HG03432 (cell line): Measurements from ENCODE around the gene CRTC3.

Source experiments
- ATAC-seq: cut with Tn5 transposase; IDR thresholded peaks from one replicate; pipeline ENCODE4 v1.9.1; 2021; ENCODE audit warnings: mild to moderate bottlenecking, moderate library complexity; ENCODE audit not compliant: unreplicated experiment

The CRTC3 gene

DNA sequence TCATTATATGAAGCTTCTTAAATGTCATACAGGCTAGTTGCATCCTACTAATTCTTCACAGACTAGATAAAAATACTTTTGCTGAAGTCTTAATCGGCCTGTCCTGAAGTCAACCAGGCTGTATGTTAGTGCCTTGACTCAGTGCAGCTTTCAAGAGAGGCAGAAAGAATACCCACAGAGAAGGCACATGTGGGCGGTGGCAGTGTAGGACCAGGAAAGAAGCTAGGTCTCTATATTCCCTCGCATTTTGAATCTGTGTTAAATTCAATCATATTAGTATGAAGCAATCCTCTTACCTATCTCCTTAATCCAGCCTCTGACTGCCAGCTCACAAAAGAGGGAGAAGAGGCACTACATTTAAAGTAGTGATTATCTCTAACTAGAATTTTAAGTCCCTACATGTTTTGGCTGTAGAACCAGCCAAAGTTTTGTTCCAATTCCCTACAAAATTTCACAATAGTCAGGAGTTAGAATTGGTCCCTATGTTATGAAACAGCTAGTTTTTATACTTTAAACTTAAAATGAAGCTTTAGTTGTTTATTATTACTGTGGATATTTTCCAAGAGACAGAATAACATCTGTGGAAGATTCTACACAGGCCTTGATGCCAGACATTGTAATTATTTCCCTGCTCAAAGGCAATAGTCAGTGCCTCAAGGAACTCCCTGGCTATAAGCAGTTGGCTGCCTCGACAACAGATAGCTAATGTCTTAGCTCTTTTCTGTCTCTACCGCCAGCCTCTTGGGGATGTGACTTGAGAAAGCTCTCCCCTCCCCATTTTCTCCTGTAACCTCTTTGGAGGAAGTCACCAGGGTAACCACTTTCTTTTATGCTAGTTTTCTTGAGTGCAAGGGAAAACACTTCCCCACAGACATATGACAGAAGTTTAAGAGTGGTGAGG, 31.9 kb downstream of the CRTC3 start:
- no peak for ATAC-seq

DNA sequence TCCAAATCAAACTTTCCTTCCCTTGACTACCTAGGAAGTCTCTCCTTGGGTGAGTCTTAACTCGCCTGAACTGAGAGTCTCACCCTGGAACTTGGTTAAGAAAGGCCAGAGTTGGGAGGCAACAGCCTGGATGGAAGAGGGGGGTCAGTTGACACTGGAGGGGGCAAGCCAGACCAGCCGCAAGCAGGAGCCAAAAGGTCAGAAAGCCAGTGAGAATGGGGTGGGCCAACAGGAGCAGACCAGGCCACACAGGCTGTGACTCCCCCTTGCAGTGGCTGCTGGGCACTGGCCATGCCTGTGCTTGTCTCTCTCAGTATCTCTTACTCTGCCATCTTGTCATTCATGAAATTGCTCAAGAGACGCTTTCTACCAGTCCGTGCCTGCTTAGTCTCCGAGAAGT, 32.9 kb downstream of the CRTC3 start:
- no peak for ATAC-seq

DNA sequence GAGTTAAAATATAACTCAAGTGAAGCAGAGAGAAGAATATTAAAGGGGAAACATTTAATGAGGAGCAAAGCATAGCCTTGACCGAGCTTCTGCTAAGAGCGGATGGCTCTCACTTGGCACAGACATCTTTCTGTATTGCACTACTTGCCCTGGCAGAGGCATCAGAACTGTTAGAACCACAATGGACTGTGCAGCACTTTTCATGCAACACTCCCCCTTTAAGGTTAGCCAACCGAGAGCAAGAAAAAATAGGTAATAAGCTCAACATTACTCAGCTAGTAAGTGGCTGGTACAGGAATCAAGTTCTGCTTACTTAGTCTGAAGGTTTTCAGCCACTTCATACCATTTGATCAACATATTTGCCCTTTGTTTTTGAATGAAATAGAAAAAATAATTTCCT, 33.7 kb downstream of the CRTC3 start:
- ATAC-seq: no peak

DNA sequence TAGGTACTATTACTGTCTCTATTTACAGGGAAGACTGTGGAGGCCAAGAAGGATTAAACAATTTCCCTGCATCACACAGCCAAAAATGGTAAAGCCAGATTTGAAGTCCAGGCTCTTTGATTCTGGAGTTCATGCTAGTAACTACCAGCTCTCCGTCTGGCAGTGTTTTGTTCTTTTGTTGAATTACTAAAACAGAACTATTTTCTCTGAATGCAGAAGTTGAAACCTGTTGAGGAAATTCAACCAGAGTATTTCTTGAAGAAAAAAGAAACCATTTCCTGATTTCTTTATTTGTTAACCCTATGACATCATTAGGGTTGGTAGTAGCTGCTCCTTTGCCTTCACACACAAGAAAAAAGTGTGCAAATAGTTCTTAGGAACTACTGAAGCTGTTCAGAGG, 34.3 kb downstream of the CRTC3 start:
- ATAC-seq: no peak

DNA sequence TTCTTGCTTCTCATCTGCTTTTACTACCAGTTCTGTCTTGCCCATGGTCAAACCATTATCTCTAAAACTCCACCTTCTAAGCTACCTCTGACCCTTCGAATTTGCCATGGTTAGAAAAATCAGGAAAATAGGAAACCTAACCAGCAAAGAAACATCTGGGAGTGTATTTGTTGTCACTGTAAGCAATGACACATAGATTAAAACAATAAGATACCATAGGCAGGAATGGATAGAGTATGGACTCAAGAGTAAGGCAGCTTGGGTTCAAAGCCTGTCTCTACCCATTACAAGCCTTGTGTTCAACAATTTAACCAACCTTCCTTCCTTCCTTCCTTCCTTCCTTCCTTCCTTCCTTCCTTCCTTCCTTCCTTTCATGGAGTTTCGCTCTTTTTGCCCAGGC, 34.9 kb downstream of the CRTC3 start:
- ATAC-seq: no peak

DNA sequence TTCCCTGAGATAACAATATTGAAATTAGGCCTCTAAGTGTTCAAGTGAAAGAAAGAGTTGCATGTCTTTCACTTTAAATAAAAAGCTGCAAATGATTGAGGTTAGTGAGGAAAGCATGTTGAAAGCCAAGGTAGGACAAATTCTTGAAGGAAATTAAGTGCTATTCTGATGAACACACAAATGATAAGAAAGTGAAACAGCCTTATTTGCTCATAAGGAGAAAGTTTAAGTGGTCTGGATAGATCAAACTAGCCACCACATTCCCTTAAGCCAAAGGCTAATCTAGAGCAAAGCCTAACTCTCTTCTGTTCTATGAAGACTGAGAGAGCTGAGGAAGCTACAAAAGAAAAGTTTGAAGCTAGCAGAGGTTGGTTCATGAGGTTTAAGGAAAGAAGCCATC, 36.1 kb downstream of the CRTC3 start:
- ATAC-seq: no peak

DNA sequence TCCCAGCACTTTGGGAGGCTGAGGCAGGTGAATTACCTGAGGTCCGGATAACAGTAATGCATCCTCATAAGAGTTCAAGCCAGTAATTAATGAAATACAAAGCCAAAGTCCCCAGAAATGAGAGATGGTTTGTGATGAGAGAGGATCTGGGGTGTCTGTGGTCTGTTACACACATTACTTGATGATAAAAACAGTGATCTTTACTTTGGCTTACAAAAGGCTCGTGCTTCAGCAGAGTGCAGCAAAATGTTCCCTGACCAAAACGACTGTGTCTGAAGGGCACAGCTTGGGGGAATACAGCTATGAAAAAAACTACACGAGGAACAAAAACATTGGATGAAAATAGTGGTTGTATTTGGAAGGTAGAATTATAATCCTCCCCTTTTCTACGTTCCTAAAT, 40.9 kb downstream of the CRTC3 start:
- no peak for ATAC-seq

DNA sequence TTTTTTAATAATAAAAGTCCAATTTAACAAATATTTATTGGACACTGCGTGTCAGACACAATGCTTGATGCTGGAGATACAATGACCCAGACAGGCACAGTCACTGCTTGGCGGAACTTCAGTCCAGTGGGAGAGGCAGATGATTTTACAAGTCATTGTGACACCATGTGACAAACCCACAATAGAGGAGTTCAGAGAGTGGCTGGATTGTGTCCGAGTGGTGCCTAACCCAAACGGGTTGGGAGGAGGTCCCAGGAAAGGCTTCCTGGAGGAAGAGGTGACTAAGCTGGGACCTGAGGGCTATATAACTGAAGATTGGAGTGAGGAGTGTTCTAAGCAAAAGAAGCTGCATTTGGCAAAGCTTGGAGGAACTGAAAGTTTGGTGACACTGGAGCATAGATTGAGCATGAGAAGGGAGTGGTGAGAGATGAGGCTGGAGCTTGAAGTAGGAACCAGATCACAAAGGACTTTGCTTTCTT, 41.4 kb downstream of the CRTC3 start:
- ATAC-seq: peak; percentile 60

DNA sequence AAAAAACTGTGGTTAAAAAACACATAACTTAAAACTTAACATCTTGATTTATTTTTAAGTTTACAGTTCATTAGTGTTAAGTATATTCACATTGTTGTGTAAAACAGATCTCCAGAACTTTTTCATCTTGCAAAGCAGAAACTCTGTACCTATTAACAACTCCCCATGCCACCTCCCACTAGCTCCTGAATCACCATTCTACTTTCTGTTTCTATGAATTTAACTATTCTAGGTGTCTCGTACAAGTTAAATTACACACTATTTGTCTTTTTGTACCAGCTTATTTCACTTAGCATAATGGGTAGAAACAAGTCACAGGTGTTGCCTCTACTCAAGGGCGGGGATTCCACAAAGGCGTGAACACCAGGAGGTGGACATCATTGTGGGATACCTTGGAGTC, 43.2 kb downstream of the CRTC3 start:
- ATAC-seq: no peak

DNA sequence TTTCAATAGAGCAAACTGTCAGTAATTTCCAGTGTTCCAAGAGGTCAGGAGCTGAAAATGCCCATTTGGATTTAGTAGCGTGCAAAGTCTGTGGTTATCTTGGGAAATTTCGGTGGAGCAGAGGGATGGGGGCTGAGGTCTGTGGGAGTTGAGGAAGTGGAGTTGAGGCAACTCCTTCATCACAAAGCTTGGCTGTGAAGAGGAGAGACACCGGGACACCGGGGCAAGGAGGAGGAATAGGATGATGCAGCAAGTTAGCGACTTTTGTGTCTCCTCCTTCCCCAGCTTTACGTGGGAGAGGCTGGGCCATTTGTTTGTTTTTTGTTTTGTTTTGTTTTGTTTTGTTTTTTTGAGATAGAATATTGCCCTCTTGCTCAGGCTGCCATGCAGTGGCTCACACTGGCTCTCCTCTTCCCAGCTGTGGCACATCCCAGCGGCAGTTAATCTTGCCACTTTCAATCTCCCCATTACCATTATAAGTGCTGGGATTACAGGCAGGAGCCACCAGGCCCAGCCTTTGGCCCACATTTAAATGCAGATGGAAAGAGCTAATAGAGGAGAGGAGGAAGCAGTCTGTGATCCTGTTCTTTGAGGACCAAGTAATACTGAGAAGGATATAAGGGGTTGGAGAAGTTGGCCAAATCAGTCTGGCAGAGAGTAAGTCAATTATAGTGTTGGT, 47.1 kb downstream of the CRTC3 start:
- no peak for ATAC-seq

DNA sequence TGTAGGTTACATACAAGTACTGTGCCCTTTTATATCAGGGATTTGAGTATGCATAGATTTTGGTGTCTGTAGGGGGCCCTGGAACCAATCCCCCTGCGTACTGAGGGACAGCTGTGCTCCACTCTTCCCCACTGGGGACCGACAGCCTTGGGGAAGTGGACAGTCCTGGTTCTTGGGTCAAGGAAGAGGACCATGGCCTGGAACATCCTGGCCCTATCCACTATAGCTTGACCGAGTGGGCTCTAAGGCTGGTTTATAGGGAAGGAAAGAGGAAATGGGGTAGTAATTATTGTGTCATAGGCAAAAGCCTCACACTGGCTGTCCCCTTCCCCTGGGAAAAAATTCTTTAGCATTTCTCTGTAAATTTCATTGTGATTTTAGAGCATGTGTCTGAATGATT, 49.5 kb downstream of the CRTC3 start:
- ATAC-seq: no peak

DNA sequence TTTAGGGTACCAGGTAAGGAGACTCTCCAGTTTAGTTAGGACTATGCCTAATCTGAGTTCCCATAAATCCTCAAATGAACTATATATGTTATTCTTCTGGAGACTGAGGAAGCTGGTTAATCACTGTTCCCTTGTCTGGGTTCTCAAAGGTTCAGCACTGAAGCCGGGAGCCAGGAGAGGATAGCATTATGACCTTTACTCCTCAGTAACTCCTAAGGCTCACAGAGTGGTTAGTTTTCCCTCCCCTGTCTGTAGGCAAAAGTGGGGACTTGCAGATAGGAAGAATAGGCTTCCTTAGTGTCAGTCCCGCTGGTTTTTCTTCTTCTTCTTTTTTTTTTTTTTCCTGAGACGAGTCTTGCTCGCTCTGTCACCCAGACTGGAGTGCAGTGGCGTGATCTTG, 50.4 kb downstream of the CRTC3 start:
- no peak for ATAC-seq

DNA sequence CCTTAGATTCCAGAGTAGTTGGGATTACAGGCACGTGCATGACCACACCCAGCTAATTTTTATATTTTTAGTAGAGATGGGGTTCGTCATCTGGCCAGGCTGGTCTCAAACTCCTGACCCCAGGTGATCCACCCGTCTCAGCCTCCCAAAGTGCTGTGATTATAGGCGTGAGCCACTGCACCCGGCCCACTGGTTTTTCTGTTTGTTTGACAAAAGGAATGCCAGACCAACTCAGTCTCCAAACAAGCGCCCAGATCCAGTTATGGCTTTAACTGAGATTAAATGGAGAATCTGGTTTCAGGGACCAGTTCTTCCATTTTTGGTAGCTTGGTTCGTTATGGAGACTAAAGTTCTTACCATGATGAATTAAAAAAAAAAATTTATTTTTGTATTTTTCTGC, 50.8 kb downstream of the CRTC3 start:
- no peak for ATAC-seq

DNA sequence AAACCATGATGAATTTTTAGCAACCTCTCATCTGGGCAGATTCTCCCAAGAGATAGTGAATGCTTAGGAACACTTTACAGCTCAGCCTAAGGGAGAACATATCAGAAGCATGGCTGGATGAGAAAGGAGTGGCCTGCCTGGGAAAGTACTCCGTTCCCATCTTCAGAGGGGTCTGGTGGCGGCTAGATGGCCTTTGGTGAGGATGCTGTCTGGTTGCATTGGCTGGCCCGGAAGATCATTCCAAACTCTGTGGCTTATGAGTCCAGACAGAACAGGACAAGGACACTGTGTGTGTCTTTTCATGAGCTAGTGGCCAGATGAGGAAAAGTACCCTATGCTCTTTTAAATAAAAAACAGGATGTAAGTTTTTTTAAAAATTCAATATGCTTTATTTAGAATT, 51.2 kb downstream of the CRTC3 start:
- ATAC-seq: no peak

DNA sequence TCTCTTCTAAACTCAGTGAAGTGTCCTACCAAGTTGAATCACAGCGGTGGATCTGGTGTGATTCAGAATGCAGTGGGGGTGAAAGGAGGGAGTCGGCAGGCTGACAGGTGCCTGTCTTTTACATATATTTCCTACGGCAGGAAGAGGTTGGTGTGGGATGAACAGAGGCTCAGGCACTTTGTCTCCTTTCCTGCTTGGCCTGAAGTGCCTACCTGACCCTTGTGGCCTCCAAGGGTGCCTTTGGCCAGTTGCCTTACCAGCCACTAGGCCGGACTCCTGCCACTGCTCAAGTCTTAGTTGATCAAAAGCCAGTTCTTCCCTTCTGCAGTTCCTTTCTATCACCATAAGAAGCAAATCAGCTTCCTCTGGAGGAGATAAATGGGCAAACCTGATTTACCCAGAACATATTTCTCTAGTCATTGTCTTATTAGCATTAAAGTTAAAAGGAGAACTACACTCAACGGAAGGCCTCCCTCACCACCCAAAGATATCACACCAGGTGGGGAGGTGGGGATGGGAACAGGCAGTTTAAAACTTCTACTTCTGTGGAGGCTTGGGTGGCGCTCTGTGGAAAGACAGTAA, 52.1 kb downstream of the CRTC3 start:
- no peak for ATAC-seq

DNA sequence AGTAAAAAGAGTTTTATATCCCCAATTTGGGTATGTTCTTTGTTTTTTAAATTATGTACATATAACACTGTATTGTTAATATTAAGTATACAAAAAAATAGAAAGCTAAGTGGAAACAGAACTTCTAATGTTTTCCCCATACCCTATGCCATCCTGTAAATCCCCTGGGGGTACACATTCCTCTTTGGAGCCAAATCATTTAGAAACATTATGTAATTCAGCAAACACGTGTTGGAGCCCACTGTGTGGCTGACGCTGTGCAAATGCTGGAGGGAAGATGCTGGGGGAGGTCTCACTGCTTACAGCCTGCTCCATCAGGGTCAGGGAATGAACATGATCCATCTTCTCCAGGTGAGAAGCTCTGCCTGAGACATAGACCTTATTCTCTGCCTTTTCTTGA, 52.8 kb downstream of the CRTC3 start:
- ATAC-seq: no peak

DNA sequence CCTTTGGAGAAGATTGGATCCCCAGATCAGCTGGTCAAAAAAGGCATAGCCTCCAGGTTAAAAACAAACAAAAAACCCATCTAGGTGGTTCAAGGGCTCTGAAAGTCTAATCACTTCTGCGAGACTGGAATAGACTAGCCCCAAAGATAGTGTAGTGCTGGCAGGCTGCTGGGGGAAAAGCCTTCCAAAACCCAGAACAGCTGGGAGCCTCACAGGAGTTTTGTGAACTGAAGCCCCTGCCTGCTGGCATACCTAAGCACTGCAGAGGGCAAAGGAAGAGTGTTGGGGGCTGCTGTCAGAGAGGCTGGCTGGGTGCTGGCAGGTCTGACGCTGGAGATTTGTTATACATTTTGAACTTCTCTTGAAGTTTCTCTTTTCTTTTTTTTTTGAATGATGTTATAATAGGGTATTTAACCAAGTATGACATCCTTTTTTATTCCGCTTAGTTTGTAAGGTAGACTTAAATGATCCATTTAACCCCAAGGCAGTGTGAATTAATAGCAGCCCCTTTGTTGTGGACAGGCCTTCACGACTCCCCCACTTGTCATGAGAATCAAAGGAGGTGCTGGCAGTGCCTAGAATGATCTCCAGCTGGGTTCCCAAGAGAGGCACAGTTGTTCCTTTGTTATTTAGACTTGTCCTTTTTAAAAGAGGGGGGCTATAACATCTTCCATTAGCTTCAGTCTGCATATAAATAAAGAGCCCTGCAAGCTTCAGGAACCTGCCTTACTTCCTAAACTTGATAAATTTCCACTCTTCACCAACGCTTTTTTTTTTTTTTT, 53.9 kb downstream of the CRTC3 start:
- no peak for ATAC-seq

DNA sequence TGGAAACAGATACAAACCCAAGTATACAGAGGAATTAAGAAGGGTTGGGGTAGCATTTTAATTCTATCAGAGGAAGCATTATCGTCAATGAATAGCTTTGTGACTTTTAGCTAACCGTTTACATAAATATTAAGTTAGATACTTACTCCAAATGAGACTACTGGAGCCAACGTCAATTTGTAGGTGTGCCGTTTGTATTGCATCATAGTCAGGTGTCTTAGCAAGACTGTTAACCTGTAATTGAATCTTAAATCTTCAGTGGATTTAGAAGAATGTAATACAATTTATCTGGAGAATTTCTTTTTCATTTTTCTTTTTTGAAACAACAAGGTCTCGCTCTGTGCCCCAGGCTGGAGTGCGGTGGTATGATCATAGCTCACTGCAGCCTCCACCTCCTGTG, 55.1 kb downstream of the CRTC3 start:
- ATAC-seq: no peak

DNA sequence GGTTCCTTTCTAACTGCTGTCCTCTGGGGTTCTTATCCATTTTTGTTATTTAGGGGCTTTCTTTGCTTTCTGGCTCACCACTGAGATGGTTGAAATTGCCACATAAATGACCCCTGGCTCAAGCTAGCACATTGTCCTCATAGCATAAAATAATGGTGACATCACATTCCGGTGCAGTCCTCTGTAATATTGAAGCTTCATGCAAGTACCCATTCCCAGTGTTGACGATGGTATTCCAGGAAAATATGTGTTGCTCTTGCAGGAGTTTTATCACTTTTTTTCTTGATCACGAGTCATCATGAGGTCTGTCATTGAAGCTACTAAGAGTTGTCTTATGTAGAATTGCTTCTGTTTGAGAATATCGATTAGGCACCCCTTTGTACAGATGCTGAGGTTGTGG, 56.1 kb downstream of the CRTC3 start:
- no peak for ATAC-seq

DNA sequence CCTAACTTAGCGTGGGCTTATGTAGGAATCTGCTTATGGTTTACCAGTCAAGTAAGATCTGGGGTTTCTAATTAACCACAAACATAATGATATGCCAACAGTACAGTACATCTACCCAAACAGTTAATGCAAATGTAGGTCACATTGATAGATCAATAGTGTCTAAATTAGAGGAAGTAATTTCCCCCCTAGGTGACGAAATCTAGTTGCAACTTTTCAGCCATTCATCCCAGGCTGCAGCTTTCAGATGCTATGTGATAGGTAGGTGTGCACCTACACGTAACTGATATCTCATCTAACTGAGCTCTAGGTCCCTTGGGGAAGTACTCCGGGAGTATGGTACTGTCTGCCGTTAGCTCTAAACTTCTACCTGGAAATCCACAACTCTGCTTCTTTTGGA, 57.2 kb downstream of the CRTC3 start:
- ATAC-seq: no peak

DNA sequence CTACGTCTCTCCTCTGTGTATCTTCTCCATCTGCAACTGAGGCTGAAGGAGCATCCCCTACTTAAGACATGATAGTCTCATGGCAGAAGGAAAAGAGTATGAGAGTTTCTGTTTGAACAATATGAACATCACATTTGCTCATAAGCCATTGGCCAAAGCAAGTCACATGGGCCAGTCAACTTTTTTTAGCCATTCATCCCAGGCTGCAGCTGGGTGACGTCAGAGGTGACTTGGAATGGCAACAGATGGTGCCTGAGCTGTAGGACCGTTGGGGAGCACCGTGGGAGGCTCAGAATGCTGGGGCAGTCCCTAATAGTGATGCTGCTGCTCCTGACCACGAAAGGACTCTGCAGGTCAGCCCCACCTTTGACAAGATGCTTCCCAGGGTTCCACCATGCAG, 58.7 kb downstream of the CRTC3 start:
- no peak for ATAC-seq
